Activated CD8-positive, alpha-beta memory T cell treated with anti-CD3 and anti-CD28 coated beads, Interleukin-2, amount 50 U/mL, for 24 hours (primary cell): ENCODE results near the gene TXN.
"Not testable (repeated sequence)": the region's sequence is repeated elsewhere in the genome, so short reads cannot be mapped to it uniquely, and the experiment has no call there.

Experiments used
- DNase-seq: peaks from one replicate; pipeline ENCODE4 v3.0.0-alpha.2; 2020; ENCODE audit errors: extremely low read depth

Gene TXN

DNA sequence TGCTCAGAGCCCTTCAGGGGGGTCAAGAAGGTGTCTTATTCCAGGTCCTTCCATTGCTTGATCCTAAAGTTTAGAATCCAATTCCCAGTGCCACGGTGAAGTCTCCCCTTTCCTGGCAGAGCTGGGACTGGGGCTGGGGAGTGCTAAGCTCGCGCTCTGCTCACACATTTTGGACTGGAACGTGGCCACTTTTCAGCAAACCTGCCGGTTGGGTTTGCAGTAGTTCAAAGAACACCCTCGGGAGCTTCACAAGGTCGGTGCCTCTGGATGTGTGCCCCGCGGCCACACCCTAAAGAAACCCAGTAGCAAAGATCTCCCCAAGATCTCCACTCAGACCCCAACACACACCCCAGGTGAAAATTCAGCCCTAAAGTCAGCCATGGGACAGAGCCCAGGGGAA lies 48.3 kb downstream of the TXN start, which contains the start of gene C9orf152:
Gene C9orf152, minus strand, starts transcription at position 129 of the 400 bp plus-strand sequence. CDS start 580 bp downstream, outside the sequence.
- DNase-seq, result no peak

DNA sequence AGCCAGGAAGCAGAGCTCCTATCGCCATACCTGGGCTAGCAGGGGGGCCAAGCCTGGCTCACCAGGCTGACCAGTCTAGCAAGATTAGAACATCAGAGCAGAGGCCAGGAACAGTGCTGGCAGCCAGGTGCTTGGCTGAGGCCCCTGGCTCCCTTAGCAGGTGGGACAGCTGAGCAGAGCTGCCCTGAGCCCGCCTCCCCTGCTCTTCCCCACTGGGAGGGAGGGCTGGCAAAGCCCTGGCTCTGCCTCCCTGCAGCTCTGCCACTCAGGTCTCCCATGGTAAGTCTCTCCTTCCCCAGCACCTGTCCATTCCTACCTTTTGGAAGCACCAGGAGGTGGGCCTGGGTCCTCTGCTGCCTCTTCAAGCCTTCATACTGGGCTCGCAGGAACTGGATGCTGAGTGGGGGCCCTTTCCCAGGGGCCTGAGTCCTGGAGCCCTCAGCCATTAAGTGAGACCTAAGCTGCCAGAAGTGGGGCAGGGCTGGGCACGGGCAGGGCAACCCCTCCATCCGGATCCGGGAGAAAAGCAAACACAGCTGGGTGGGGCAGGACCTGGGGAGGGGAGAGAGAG lies 49.2 kb downstream of the TXN start:
- DNase-seq, result no peak

DNA sequence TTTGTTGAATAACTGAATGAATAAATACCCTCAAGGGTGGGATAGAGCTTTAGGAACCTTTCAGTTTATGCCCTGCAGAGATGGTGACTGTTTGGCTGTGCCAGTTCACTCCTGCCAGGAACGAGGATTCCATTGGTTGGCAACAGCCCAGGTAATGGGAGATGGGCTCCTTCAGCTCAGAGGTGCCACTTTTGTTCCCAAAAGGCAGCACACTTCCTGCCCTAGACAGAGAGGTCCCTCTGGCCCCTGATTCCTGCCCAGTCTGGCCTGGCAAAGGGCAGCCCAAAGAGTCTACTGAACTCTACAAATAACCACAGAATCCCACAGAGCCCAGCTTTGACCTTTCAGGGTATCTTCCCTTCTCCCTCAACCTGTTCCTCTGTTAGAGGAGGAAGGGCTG lies 49.9 kb downstream of the TXN start:
- no peak for DNase-seq

DNA sequence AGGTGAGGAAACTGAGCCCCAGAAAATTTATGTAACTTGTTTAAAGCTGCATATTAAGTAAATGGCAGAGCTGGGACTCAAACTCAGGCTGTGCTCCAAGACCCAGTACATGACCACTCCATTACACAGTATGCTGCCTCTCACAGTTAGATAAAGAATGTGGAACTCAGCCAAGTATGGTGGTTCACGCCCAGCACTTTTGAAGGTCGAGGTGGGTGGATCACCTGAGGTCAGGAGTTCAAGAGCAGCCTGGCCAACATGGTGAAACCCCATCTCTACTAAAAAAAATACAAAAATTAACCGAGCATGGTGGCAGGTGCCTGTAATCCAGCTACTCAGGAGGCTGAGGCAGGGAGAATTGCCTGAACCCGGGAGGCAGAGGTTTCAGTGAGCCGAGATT lies 50.7 kb downstream of the TXN start:
- DNase-seq, result not testable (repeated sequence)

DNA sequence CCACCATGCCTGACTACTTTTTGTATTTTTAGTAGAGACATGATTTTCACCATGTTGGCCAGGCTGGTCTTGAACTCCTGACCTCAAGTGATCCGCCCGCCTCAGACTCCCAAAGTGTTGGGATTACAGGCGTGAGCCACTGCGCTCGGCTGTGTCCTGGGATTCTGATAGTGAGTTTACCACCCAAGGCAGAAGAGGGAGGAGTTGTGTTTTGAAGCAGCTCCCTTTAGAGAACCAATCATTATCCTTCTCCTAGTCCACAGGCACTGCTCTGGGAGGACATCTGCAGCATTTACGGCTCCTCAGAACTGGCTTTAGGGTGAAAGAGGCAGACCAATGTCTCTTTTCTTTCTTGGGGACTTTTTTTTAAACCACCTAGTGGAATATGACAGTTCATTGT lies 54.1 kb downstream of the TXN start:
- no peak for DNase-seq

DNA sequence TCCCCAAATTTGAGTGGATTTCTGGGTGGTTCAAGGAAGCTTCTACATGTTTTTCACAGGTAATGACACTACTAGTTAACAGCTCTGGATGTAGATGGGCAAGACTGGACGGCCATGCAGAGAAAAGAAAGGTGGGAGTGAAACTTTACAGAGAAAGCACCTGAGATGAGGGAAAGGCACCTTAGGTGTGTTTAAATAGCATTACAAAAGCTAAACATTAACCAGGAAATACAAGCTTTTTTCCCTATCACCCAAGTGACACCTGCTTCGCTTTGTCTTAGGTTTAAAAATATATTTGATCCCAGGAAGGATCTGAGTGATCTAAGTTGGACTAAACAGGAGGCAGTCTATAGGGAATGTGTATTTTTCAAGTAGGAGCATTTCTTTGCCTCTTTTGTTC lies 56.7 kb downstream of the TXN start:
- no peak for DNase-seq

DNA sequence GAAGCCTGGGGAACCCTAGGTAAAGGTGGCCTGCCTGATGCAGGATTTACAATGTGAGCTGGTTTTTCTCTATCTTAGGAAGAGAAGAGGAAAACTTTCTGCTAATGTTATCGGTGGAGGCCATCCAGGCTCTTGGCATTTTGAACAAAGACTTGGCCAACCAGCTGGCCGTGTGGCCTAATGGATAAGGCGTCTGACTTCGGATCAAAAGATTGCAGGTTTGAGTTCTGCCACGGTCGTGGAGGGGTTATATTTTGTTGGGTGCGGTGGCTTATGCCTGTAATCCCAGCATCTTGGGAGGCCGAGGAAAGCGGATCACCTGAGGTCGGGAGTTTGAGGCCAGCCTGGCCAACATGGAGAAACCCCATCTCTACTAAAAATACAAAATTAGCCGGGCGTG lies 58.0 kb downstream of the TXN start:
- no peak for DNase-seq

DNA sequence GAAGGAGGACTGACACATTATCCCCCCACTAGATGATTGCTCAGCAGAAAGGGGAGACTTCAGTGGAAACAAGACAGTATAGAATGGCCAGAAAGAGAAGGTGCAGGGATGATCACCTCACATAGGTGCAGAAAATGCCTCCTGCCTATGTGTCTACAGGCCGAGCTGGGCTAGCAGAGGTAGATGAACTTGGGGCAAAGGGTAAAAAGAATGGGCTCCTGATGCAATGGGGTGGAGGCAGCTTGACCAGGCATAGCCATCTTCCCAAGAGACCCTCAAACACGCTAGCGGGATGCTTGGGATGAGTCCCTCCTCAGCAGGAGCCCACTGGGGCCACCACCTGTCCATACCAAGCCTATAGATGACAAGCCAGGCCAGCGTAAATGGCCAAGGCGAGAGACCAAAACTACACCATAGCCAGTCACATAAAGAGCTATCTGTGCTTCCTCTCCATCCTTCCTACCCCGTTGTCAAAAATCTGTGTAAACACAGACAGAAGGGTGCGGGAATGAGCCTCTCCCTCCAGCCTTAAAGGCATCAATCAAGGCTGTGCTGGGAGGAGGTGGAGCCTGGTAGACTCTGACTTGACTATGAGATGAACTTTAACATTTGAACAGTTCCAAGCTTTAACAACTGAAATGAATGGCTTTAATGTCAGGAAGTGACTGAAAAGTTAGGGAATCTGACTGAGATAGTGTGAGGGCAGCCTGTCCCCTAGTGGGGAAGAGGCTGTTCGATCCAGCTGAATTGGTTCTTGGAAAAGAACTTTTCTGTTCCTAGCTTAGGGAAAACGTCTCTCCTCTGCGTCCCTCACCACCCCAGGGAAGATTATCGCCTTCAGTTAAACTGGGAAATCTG lies 58.7 kb downstream of the TXN start:
- DNase-seq, result no peak

DNA sequence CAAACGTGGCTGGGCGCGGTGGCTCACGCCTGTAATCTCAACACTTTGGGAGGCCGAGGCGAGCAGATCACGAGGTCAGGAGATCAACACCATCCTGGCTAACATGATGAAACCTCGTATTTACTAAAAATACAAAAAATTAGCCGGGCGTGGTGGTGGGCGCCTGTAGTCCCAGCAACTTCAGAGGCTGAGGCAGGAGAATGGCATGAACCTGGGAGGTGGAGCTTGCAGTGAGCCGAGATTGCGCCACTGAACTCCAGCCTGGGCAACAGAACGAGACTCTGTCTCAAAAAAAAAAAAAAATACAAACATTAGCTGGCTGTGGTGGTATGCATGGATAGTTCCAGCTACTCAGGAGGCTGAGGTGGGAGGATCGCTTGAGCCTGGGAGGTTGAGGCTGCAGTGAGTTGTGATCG lies 60.2 kb downstream of the TXN start:
- not testable (repeated sequence) for DNase-seq
